RWPE2 (cell line): ENCODE results near the gene ADCY1.

Source experiments
- ATAC-seq: fragments of 200-7000 bp; cut with Tn5 transposase; 3 replicates; pipeline ENCODE4 v1.9.1; 2021; ENCODE audit warnings: low read depth
- DNase-seq: peaks from one replicate; pipeline ENCODE4 v3.0.0-alpha.2; 2020; ENCODE audit warnings: low spot score
- H3K27ac ChIP-seq: fragments of 450-650 bp; 2 replicates; pipeline ENCODE4 v1.5.1; 2017; ENCODE audit warnings: mild to moderate bottlenecking; ENCODE audit not compliant: poor library complexity, severe bottlenecking
- H3K27me3 ChIP-seq: fragments of 250-450 bp; sonication (Bioruptor Pico); 2 replicates; pipeline ENCODE4 v1.5.1; 2021; ENCODE audit warnings: mild to moderate bottlenecking, moderate library complexity; ENCODE audit not compliant: insufficient read depth, poor library complexity, severe bottlenecking
- H3K36me3 ChIP-seq: fragments of 250-450 bp; sonication (Bioruptor Pico); 2 replicates; pipeline ENCODE4 v1.5.1; 2020; ENCODE audit warnings: low read depth, mild to moderate bottlenecking, moderate library complexity
- H3K4me1 ChIP-seq: fragments of 250-450 bp; sonication (Bioruptor Pico); 2 replicates; pipeline ENCODE4 v1.5.1; 2021; ENCODE audit warnings: mild to moderate bottlenecking, moderate library complexity; ENCODE audit not compliant: insufficient read depth, poor library complexity, severe bottlenecking
- H3K4me3 ChIP-seq: fragments of 250-450 bp; sonication (Bioruptor Pico); 2 replicates; pipeline ENCODE4 v1.5.1; 2021; ENCODE audit warnings: mild to moderate bottlenecking, moderate library complexity; ENCODE audit not compliant: severe bottlenecking
- H3K9me3 ChIP-seq: fragments of 250-450 bp; sonication (Bioruptor Pico); 2 replicates; pipeline ENCODE4 v1.5.1; 2021; ENCODE audit warnings: mild to moderate bottlenecking, moderate library complexity; ENCODE audit not compliant: severe bottlenecking
- TF ChIP-seq, protein P1 (sequence below): fragments of 450-650 bp; IDR thresholded peaks from one replicate; pipeline ENCODE4 v1.5.1; 2017; ENCODE audit warnings: mild to moderate bottlenecking, moderate library complexity; ENCODE audit not compliant: poor library complexity, severe bottlenecking

ADCY1 gene

GRCh38 chr7:45701701-45702510, 127.7 kb downstream of the ADCY1 start:
- H3K36me3 ChIP-seq, result no peaks in the 10 kb centered on the region
- no peaks in the 10 kb centered on the region for H3K4me1 ChIP-seq
- no peak overlapping the region for H3K27ac ChIP-seq
- peaks cover 21% of the 10 kb centered on the region for H3K27me3 ChIP-seq
- H3K9me3 ChIP-seq, result no peaks in the 10 kb centered on the region
- TF ChIP-seq, protein P1, sequence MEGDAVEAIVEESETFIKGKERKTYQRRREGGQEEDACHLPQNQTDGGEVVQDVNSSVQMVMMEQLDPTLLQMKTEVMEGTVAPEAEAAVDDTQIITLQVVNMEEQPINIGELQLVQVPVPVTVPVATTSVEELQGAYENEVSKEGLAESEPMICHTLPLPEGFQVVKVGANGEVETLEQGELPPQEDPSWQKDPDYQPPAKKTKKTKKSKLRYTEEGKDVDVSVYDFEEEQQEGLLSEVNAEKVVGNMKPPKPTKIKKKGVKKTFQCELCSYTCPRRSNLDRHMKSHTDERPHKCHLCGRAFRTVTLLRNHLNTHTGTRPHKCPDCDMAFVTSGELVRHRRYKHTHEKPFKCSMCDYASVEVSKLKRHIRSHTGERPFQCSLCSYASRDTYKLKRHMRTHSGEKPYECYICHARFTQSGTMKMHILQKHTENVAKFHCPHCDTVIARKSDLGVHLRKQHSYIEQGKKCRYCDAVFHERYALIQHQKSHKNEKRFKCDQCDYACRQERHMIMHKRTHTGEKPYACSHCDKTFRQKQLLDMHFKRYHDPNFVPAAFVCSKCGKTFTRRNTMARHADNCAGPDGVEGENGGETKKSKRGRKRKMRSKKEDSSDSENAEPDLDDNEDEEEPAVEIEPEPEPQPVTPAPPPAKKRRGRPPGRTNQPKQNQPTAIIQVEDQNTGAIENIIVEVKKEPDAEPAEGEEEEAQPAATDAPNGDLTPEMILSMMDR, result no peak
- no peak for DNase-seq
- no peak for ATAC-seq
- no peak overlapping the region for H3K4me3 ChIP-seq

DNA sequence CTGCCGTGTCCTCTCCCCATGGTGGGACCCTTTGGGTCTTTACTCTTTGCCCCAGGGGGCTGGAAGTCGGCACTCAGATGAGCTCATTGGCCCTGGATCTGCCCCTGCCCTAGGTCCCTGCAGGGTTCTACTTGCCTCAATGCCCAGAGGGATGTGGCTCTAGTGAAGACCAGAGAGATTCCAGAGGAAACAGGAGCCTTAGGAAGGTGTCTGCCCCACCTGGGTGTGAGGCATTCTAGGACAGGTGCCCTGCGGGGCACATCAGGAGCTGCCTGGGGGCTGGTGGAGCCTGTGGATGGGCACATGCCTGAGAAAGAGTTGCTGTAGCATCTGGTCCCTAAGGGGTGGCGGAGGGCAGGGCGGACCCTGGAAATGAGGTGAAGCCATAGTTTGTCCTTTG, 128.6 kb downstream of the ADCY1 start:
- Histone ChIP-seq H3K27ac (no peak overlapping the region), H3K27me3 (peaks cover 22% of the 10 kb centered on the region)

GRCh38 chr7:45703373-45703821, 129.2 kb downstream of the ADCY1 start:
- Histone ChIP-seq H3K4me3 (no peak overlapping the region), H3K27ac (no peak overlapping the region), H3K4me1 (no peaks in the 10 kb centered on the region), H3K27me3 (peaks cover 22% of the 10 kb centered on the region), H3K36me3 (no peaks in the 10 kb centered on the region), H3K9me3 (no peaks in the 10 kb centered on the region)
- no peak for ATAC-seq
- no peak for DNase-seq
- TF ChIP-seq, protein P1, result no peak

More for the DNA sequence above, 128.6 kb downstream of the ADCY1 start:
- Histone ChIP-seq H3K36me3 (no peaks in the 10 kb centered on the region), H3K4me3 (no peak overlapping the region), H3K4me1 (no peaks in the 10 kb centered on the region), H3K9me3 (no peaks in the 10 kb centered on the region)
- TF ChIP-seq, protein P1, result no peak
- no peak for ATAC-seq
- DNase-seq, result no peak

DNA sequence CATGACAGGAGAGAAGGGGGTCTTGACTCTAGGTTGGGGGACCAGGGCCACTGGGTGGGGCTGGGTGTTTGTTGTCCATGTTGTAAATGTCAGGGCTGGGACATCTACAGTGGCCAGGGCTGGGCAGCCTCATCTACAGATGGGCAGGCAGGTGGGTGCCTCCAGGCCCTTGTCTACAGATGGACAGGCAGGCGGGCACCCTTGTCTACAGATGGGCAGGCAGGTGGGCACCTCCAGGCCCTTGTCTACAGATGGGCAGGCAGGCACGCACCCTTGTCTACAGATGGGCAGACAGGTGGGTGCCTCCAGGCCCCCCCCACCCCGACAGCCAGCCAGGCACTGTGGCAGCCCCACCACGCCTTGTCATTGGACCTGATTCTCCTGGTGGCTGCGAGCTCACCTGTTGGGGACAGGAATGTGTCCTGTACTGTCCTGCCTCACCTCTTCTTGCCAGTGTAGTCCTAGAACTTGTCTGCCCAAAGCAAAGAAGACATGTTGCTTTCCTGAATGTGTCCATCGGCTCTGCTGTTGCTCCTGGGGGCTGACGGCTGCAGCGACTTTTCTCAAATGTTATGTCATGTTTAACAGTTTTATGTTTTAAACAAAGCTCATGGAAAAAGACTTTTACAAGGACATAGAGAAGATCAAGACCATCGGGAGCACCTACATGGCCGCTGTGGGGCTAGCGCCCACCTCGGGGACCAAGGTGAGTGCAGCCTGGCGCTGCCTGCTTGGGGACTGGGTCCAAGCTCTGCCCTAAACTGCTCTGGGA, 129.9 kb downstream of the ADCY1 start:
- Histone ChIP-seq H3K36me3 (no peaks in the 10 kb centered on the region), H3K27ac (no peak overlapping the region), H3K27me3 (peaks cover 22% of the 10 kb centered on the region), H3K4me3 (no peak overlapping the region), H3K9me3 (no peaks in the 10 kb centered on the region), H3K4me1 (no peaks in the 10 kb centered on the region)
- TF ChIP-seq, protein P1, result no peak
- ATAC-seq (no peak), DNase-seq (no peak)
